Measurements from ENCODE around the gene ZNF385D. TPM values are rescaled to one million over a fixed set of nuclear protein-coding genes. Genes with fewer than 3 reads are reported as not detected.

ZNF385D gene
- total and polyA plus RNA-seq, 7 donors: under 0.01 to 4.3 (median 1.2) TPM

DNA sequence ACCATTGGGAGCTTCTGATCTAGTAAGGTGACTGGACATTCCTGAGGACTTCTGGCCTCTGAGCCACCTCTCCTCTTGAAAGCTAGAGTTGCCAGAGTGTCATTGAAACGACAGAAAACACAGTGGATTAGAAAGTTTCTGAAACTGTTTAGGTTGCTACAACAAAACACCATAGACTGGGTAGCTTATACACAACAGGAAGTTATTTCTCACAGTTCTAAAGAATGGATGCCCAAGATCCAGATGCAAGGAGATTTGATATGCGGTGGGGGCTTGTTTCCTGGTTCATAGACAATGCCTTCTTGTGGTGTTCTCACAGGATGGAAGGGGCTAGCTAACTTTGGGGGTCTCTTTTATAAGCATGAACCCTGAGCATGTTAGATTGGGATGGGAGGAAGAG lies 43.3 kb upstream of the ZNF385D start:
- Histone ChIP-seq H3K36me3 (no peaks in the 10 kb centered on the region), H3K9me3 (peaks cover 0 to 4% (median 0%) of the 10 kb centered on the region in 4 donors), H3K27me3 (no peaks in the 10 kb centered on the region), H3K4me3 (no peak overlapping the region), H3K27ac (no peak overlapping the region), H3K4me1 (no peaks in the 10 kb centered on the region)
- TF ChIP-seq POLR2AphosphoS5 (IDR thresholded peaks at IDR 0.05) (no peak), POLR2A (IDR thresholded peaks at IDR 0.05) (no peak), EP300 (IDR thresholded peaks at IDR 0.05) (no peak)
- TF ChIP-seq, protein P1, sequence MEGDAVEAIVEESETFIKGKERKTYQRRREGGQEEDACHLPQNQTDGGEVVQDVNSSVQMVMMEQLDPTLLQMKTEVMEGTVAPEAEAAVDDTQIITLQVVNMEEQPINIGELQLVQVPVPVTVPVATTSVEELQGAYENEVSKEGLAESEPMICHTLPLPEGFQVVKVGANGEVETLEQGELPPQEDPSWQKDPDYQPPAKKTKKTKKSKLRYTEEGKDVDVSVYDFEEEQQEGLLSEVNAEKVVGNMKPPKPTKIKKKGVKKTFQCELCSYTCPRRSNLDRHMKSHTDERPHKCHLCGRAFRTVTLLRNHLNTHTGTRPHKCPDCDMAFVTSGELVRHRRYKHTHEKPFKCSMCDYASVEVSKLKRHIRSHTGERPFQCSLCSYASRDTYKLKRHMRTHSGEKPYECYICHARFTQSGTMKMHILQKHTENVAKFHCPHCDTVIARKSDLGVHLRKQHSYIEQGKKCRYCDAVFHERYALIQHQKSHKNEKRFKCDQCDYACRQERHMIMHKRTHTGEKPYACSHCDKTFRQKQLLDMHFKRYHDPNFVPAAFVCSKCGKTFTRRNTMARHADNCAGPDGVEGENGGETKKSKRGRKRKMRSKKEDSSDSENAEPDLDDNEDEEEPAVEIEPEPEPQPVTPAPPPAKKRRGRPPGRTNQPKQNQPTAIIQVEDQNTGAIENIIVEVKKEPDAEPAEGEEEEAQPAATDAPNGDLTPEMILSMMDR (IDR thresholded peaks at IDR 0.05): no peak
- WGBS, 2 donors: 49 to 64% methylated on average over 2 of the region's 2 CpGs
- intact Hi-C loops (cut with DNase I): no loop called here
- no peak for DNase-seq

DNA sequence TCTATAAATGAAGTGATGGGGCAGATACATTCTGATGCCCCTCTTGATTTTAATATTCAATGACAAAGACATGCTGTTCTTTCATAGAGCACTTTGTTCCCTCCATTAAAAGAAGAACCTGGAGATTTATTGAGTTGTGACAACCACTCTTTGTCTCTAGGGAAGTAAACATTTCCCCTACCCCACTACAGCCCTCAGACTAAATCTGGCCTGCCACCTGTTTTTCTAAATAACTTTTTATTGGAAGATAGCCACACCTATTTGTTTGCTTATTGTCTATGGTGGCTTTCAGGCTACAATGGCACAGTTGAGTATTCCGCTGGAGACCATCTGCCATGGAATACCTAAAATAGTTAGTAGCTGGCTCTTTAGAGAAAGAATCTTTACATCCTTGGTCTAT lies 41.2 kb upstream of the ZNF385D start:
- WGBS, 2 donors: 70 to 74% methylated on average over 1 of the region's 1 CpG
- Histone ChIP-seq H3K27me3 (no peaks in the 10 kb centered on the region), H3K4me1 (no peaks in the 10 kb centered on the region), H3K27ac (no peak overlapping the region), H3K4me3 (no peak overlapping the region), H3K36me3 (no peaks in the 10 kb centered on the region), H3K9me3 (no peaks in the 10 kb centered on the region)
- TF ChIP-seq POLR2A (IDR thresholded peaks at IDR 0.05) (no peak), POLR2AphosphoS5 (IDR thresholded peaks at IDR 0.05) (no peak), EP300 (IDR thresholded peaks at IDR 0.05) (no peak)
- TF ChIP-seq, protein P1 (IDR thresholded peaks at IDR 0.05): no peak
- no peak for DNase-seq
- intact Hi-C loops (cut with DNase I): no loop called here

DNA sequence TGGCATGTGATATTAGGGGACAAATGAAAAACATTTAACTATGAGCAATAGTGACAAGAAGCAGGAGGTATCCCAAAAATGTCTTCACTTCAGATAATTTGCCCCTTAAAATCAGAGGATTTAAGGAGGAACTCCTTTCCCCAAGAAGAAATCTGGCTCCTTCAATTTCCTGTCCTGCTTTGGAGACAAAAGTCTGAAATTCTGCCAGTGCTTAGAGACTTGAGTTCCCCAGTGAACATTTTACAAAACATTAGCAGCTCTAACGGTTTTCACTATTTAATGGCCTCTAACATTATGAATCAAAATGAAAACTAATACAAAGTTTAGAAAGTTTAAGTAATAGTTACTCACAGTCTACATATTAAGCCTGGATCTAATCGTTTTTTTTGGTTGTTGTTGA lies 40.3 kb upstream of the ZNF385D start:
- no peak for DNase-seq
- TF ChIP-seq POLR2A (IDR thresholded peaks at IDR 0.05) (no peak), POLR2AphosphoS5 (IDR thresholded peaks at IDR 0.05) (no peak), EP300 (IDR thresholded peaks at IDR 0.05) (no peak)
- TF ChIP-seq, protein P1 (IDR thresholded peaks at IDR 0.05): no peak
- no peak overlapping the region for H3K27ac ChIP-seq
- no peaks in the 10 kb centered on the region for H3K27me3 ChIP-seq
- H3K4me3 ChIP-seq: no peak overlapping the region
- H3K4me1 ChIP-seq: no peaks in the 10 kb centered on the region
- 35 to 51% methylated on average over 2 of the region's 2 CpGs for WGBS, 2 donors
- intact Hi-C loops (cut with DNase I): no loop called here
- H3K9me3 ChIP-seq: no peaks in the 10 kb centered on the region
- no peaks in the 10 kb centered on the region for H3K36me3 ChIP-seq

DNA sequence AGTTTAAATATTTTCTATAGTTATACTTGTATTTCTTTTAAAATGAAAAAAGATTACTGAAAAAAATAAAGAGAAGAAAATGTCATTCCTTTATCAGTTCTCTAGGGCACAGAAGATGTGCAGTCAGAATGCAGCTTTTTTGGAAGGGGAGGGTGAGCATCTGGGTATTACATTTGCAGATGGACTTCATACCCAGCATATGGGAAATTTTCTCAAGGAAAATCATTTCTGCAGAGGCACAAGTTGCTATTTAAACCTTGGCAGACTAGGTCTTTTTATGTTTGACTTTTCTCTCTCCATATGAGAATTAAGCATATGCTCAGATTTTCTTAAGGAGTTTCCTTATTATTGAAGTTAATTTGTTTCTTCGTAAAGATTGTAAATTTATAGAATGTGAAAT lies 39.5 kb upstream of the ZNF385D start:
- Histone ChIP-seq H3K27ac (no peak overlapping the region), H3K36me3 (no peaks in the 10 kb centered on the region), H3K4me1 (no peaks in the 10 kb centered on the region), H3K4me3 (no peak overlapping the region), H3K27me3 (no peaks in the 10 kb centered on the region), H3K9me3 (no peaks in the 10 kb centered on the region)
- 74 to 94% methylated on average over 1 of the region's 1 CpG for WGBS, 2 donors
- DNase-seq: no peak
- intact Hi-C loops (cut with DNase I): no loop called here
- TF ChIP-seq POLR2A (IDR thresholded peaks at IDR 0.05): no peak
- TF ChIP-seq, protein P1 (IDR thresholded peaks at IDR 0.05): no peak
- no peak for TF ChIP-seq EP300 (IDR thresholded peaks at IDR 0.05)
- no peak for TF ChIP-seq POLR2AphosphoS5 (IDR thresholded peaks at IDR 0.05)

DNA sequence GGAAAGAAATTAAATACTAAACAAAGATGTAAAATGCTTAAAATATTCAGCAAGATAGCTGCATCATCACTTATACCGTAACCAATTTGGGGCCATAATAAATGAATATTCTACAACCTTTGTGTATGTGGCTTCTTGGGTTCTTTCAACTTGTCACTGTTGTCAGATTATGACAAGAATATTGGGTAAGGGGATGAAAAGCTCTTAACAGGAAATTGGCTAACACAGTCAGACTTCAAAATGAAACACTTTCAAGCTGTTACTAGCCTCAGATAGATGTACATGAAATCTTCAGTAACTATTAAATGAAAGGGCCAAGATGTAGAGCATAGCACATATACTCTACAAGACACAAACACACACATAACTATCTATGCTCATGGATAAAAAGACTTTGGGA lies 38.7 kb upstream of the ZNF385D start:
- no peak for DNase-seq
- Histone ChIP-seq H3K4me3 (no peak overlapping the region), H3K4me1 (no peaks in the 10 kb centered on the region), H3K36me3 (no peaks in the 10 kb centered on the region), H3K27ac (no peak overlapping the region), H3K9me3 (no peaks in the 10 kb centered on the region), H3K27me3 (no peaks in the 10 kb centered on the region)
- 91 to 93% methylated on average over 1 of the region's 1 CpG for WGBS, 2 donors
- TF ChIP-seq POLR2A (IDR thresholded peaks at IDR 0.05) (no peak), POLR2AphosphoS5 (IDR thresholded peaks at IDR 0.05) (no peak), EP300 (IDR thresholded peaks at IDR 0.05) (no peak)
- TF ChIP-seq, protein P1 (IDR thresholded peaks at IDR 0.05): no peak
- intact Hi-C loops (cut with DNase I): no loop called here
